ENCODE results near the gene NME9. TPM values are rescaled to one million over a fixed set of nuclear protein-coding genes. Genes with fewer than 3 reads are reported as not detected.
"Not testable (repeated sequence)": the region's sequence is repeated elsewhere in the genome, so short reads cannot be mapped to it uniquely, and the experiment has no call there.

NME9 gene
- total RNA-seq, result not detected in 3 replicates
- long read RNA-seq, result 0 reads

GRCh38 chr3:138329127-138329983 is at the start of gene NME9:
NME9 (minus strand) TSS chr3:138329851; CDS start chr3:138329335, 516 bp downstream.
- no peak for DNase-seq (ENCODE audit: low spot score)
- H3K36me3 Mint-ChIP-seq (ENCODE audit: low read depth), result no peaks in the 10 kb centered on the region
- TF ChIP-seq CTCF (IDR thresholded peaks at IDR 0.05), result peak; percentile 77
- H3K4me1 Mint-ChIP-seq (ENCODE audit: low read depth), result peaks cover 9% of the 10 kb centered on the region
- H3K27ac Mint-ChIP-seq (ENCODE audit: unreplicated experiment), result no peak within 1 kb of the TSS
- H3K27me3 Mint-ChIP-seq (ENCODE audit: low read depth), result peaks cover 8% of the 10 kb centered on the region
- H3K9me3 Mint-ChIP-seq (ENCODE audit: low read depth), result no peaks in the 10 kb centered on the region
- H3K4me3 Mint-ChIP-seq (ENCODE audit: unreplicated experiment), result peak within 1 kb of the TSS; percentile 84

GRCh38 chr3:138378990-138379389 is 49.3 kb upstream of the NME9 start:
- Mint-ChIP-seq H3K4me1 (ENCODE audit: low read depth) (peaks cover 15% of the 10 kb centered on the region), H3K9me3 (ENCODE audit: low read depth) (no peaks in the 10 kb centered on the region), H3K27ac (ENCODE audit: unreplicated experiment) (no peak overlapping the region), H3K36me3 (ENCODE audit: low read depth) (peaks cover 18% of the 10 kb centered on the region), H3K27me3 (ENCODE audit: low read depth) (no peaks in the 10 kb centered on the region), H3K4me3 (ENCODE audit: unreplicated experiment) (no peak overlapping the region)
- TF ChIP-seq CTCF (IDR thresholded peaks at IDR 0.05), result no peak
- no peak for DNase-seq (ENCODE audit: low spot score)

GRCh38 chr3:138378331-138378730 is 48.7 kb upstream of the NME9 start:
- Mint-ChIP-seq H3K4me1 (ENCODE audit: low read depth) (peaks cover 15% of the 10 kb centered on the region), H3K36me3 (ENCODE audit: low read depth) (peaks cover 17% of the 10 kb centered on the region), H3K4me3 (ENCODE audit: unreplicated experiment) (no peak overlapping the region), H3K9me3 (ENCODE audit: low read depth) (no peaks in the 10 kb centered on the region), H3K27ac (ENCODE audit: unreplicated experiment) (no peak overlapping the region), H3K27me3 (ENCODE audit: low read depth) (no peaks in the 10 kb centered on the region)
- TF ChIP-seq CTCF (IDR thresholded peaks at IDR 0.05), result no peak
- DNase-seq (ENCODE audit: low spot score), result no peak

- peaks cover 15% of the 10 kb centered on the region for H3K4me1 Mint-ChIP-seq (ENCODE audit: low read depth)
- no peaks in the 10 kb centered on the region for H3K27me3 Mint-ChIP-seq (ENCODE audit: low read depth)
- TF ChIP-seq CTCF (IDR thresholded peaks at IDR 0.05), result no peak
- no peak overlapping the region for H3K4me3 Mint-ChIP-seq (ENCODE audit: unreplicated experiment)
- H3K27ac Mint-ChIP-seq (ENCODE audit: unreplicated experiment), result no peak overlapping the region
- H3K9me3 Mint-ChIP-seq (ENCODE audit: low read depth), result no peaks in the 10 kb centered on the region
- peaks cover 17% of the 10 kb centered on the region for H3K36me3 Mint-ChIP-seq (ENCODE audit: low read depth)
- no peak for DNase-seq (ENCODE audit: low spot score)
These were observed 48.2 kb upstream of the NME9 start for GRCh38 chr3:138377804-138378203.

- not testable (repeated sequence) for H3K27ac Mint-ChIP-seq (ENCODE audit: unreplicated experiment); H3K4me3 Mint-ChIP-seq (ENCODE audit: unreplicated experiment); H3K27me3 Mint-ChIP-seq (ENCODE audit: low read depth); H3K9me3 Mint-ChIP-seq (ENCODE audit: low read depth); DNase-seq (ENCODE audit: low spot score)
- peaks cover 14% of the 10 kb centered on the region for H3K4me1 Mint-ChIP-seq (ENCODE audit: low read depth)
- H3K36me3 Mint-ChIP-seq (ENCODE audit: low read depth), result peaks cover 17% of the 10 kb centered on the region
These were observed 47.6 kb upstream of the NME9 start for GRCh38 chr3:138377212-138377611.

- Mint-ChIP-seq H3K4me3 (ENCODE audit: unreplicated experiment) (no peak overlapping the region), H3K27ac (ENCODE audit: unreplicated experiment) (no peak overlapping the region), H3K27me3 (ENCODE audit: low read depth) (no peaks in the 10 kb centered on the region), H3K9me3 (ENCODE audit: low read depth) (no peaks in the 10 kb centered on the region), H3K36me3 (ENCODE audit: low read depth) (peaks cover 17% of the 10 kb centered on the region), H3K4me1 (ENCODE audit: low read depth) (peaks cover 14% of the 10 kb centered on the region)
- DNase-seq (ENCODE audit: low spot score), result no peak
- TF ChIP-seq CTCF (IDR thresholded peaks at IDR 0.05), result no peak
These were observed 47.0 kb upstream of the NME9 start for GRCh38 chr3:138376663-138377062.
